H9 (cell line): ENCODE results near the gene OGFOD3. TPM values are rescaled to one million over a fixed set of nuclear protein-coding genes. Genes with fewer than 3 reads are reported as not detected.
A peak's percentile ranks its signal among the peaks of the same experiment; 100 is the strongest.

ENCODE experiments used
- DNase-seq: peaks from one replicate; pipeline ENCODE4 v3.0.0-alpha.2; 2017
- H2AFZ ChIP-seq: one replicate; pipeline ENCODE4 v1.6.1; 2013; ENCODE audit warnings: mild to moderate bottlenecking, low read length, control low read depth, moderate library complexity
- H2AK5ac ChIP-seq: 2 replicates; pipeline ENCODE4 v1.6.1; 2013; ENCODE audit warnings: low read length, control low read depth, mixed read lengths; ENCODE audit not compliant: insufficient read length
- H2BK120ac ChIP-seq: one replicate; pipeline ENCODE4 v1.6.1; 2013; ENCODE audit warnings: low read depth, mild to moderate bottlenecking, low read length, control low read depth, inconsistent platforms; ENCODE audit not compliant: poor library complexity, severe bottlenecking
- H2BK12ac ChIP-seq: 2 replicates; pipeline ENCODE4 v1.6.1; 2013; ENCODE audit warnings: low read length, control low read depth, mixed read lengths, low read depth; ENCODE audit not compliant: insufficient read length
- H2BK15ac ChIP-seq: 2 replicates; pipeline ENCODE4 v1.6.1; 2013; ENCODE audit warnings: low read depth, low read length, control low read depth
- H2BK20ac ChIP-seq: one replicate; pipeline ENCODE4 v1.6.1; 2013; ENCODE audit warnings: low read depth, mild to moderate bottlenecking, low read length, control low read depth, inconsistent platforms; ENCODE audit not compliant: poor library complexity, severe bottlenecking
- H2BK5ac ChIP-seq: 2 replicates; pipeline ENCODE4 v1.6.1; 2013; ENCODE audit warnings: low read length, control low read depth, mixed read lengths; ENCODE audit not compliant: insufficient read length
- H3K14ac ChIP-seq: 2 replicates; pipeline ENCODE4 v1.6.1; 2013; ENCODE audit warnings: low read length, control low read depth; ENCODE audit not compliant: insufficient read depth
- H3K18ac ChIP-seq: 2 replicates; pipeline ENCODE4 v1.6.1; 2013; ENCODE audit warnings: low read depth, mild to moderate bottlenecking, mixed read lengths, low read length, control low read depth; ENCODE audit not compliant: insufficient read length
- H3K23ac ChIP-seq: 2 replicates; pipeline ENCODE4 v1.6.1; 2013; ENCODE audit warnings: low read length, control low read depth, mixed read lengths, low read depth; ENCODE audit not compliant: insufficient read length
- H3K23me2 ChIP-seq: 2 replicates; pipeline ENCODE4 v1.6.1; 2013; ENCODE audit warnings: low read depth, mild to moderate bottlenecking, mixed read lengths, low read length, control low read depth; ENCODE audit not compliant: insufficient read length, poor library complexity, severe bottlenecking
- H3K27ac ChIP-seq: 2 replicates; pipeline ENCODE4 v1.5.1; 2013; ENCODE audit warnings: low read length, control low read depth, mixed read lengths, low read depth; ENCODE audit not compliant: insufficient read length
- H3K27me3 ChIP-seq: 2 replicates; pipeline ENCODE4 v1.6.1; 2013; ENCODE audit warnings: low read length, control low read depth, inconsistent platforms; ENCODE audit not compliant: insufficient read depth
- H3K4ac ChIP-seq: 2 replicates; pipeline ENCODE4 v1.6.1; 2013; ENCODE audit warnings: low read depth, mild to moderate bottlenecking, control low read depth, inconsistent platforms, low read length, moderate library complexity
- H3K4me1 ChIP-seq: 2 replicates; pipeline ENCODE4 v1.6.1; 2013; ENCODE audit warnings: low read length, control low read depth, inconsistent platforms; ENCODE audit not compliant: insufficient read depth
- H3K4me2 ChIP-seq: 2 replicates; pipeline ENCODE4 v1.6.1; 2013; ENCODE audit warnings: low read length, control low read depth, mixed read lengths; ENCODE audit not compliant: insufficient read length, insufficient read depth
- H3K56ac ChIP-seq: 2 replicates; pipeline ENCODE4 v1.6.1; 2013; ENCODE audit warnings: low read depth, mild to moderate bottlenecking, mixed read lengths, low read length, control low read depth; ENCODE audit not compliant: insufficient read length
- H3K79me1 ChIP-seq: 2 replicates; pipeline ENCODE4 v1.6.1; 2013; ENCODE audit warnings: low read depth, mild to moderate bottlenecking, moderate library complexity, low read length, control low read depth, inconsistent platforms; ENCODE audit not compliant: insufficient read depth, poor library complexity, severe bottlenecking
- H3K79me2 ChIP-seq: 2 replicates; pipeline ENCODE4 v1.6.1; 2013; ENCODE audit warnings: low read length, control low read depth, inconsistent platforms; ENCODE audit not compliant: insufficient read depth
- H3K9ac ChIP-seq: 2 replicates; pipeline ENCODE4 v1.6.1; 2013; ENCODE audit warnings: low read length, control low read depth, mixed read lengths; ENCODE audit not compliant: insufficient read length; ENCODE audit errors: extremely low read depth
- H3K9me3 ChIP-seq: one replicate; pipeline ENCODE4 v1.6.1; 2013; ENCODE audit warnings: low read depth, low read length, inconsistent platforms; ENCODE audit not compliant: control insufficient read depth
- H3T11ph ChIP-seq: one replicate; pipeline ENCODE4 v1.6.1; 2013; ENCODE audit warnings: mild to moderate bottlenecking, low read length, control low read depth, inconsistent platforms
- H4K20me1 ChIP-seq: one replicate; pipeline ENCODE4 v1.6.1; 2013; ENCODE audit not compliant: control insufficient read depth, insufficient read length, insufficient read depth
- H4K5ac ChIP-seq: 2 replicates; pipeline ENCODE4 v1.6.1; 2013; ENCODE audit warnings: low read depth, mild to moderate bottlenecking, mixed read lengths, low read length, control low read depth; ENCODE audit not compliant: insufficient read length
- H4K8ac ChIP-seq: replicated peaks from 2 replicates; pipeline ENCODE4 v1.6.1; 2013; ENCODE audit warnings: low read length, control low read depth, mixed read lengths, low read depth; ENCODE audit not compliant: insufficient read length
- H4K91ac ChIP-seq: 2 replicates; pipeline ENCODE4 v1.6.1; 2013; ENCODE audit warnings: low read depth, mild to moderate bottlenecking, moderate library complexity, mixed read lengths, low read length, control low read depth; ENCODE audit not compliant: insufficient read length
- H3K27ac Mint-ChIP-seq, 3 experiments: 2 replicates in 2 of 3; 3 replicates in 1 of 3; pipeline ENCODE4 v1.8.0; 2020 to 2021; ENCODE audit warnings: mixed read lengths in 3 of 3, mild to moderate bottlenecking in 1 of 3, moderate library complexity in 1 of 3
- H3K27me3 Mint-ChIP-seq: 2 replicates; pipeline ENCODE4 v1.8.0; 2021; ENCODE audit warnings: low read depth, mild to moderate bottlenecking, moderate library complexity, mixed read lengths
- H3K36me3 Mint-ChIP-seq, 3 experiments: 2 replicates in 2 of 3; 3 replicates in 1 of 3; pipeline ENCODE4 v1.8.0; 2020 to 2021; ENCODE audit warnings: low read depth in 3 of 3, mixed read lengths in 3 of 3; ENCODE audit not compliant: insufficient read depth in 1 of 3
- H3K4me1 Mint-ChIP-seq, 2 experiments: 2 replicates each; pipeline ENCODE4 v1.8.0; 2020; ENCODE audit warnings: mixed read lengths in 2 of 2
- H3K4me3 Mint-ChIP-seq, 2 experiments: 2 replicates in 1 of 2; 3 replicates in 1 of 2; pipeline ENCODE4 v1.8.0; 2020 to 2021; ENCODE audit warnings: mild to moderate bottlenecking in 2 of 2, mixed read lengths in 2 of 2, moderate library complexity in 1 of 2
- H3K9me3 Mint-ChIP-seq, 2 experiments: 2 replicates in 1 of 2; 3 replicates in 1 of 2; pipeline ENCODE4 v1.8.0; 2020; ENCODE audit warnings: mild to moderate bottlenecking in 2 of 2, mixed read lengths in 2 of 2, moderate library complexity in 1 of 2
- WGBS: extraction: QIAGEN DNeasy Blood & Tissue Kit; methylation state at CpG from one replicate; pipeline ENCODE4 v1.1.7; 2013; ENCODE audit warnings: missing lambda C conversion rate, low lambda C conversion rate, mixed read lengths; ENCODE audit not compliant: insufficient read length; ENCODE audit errors: extremely low coverage; 5-methylcytosine and 5-hydroxymethylcytosine counted together
- total RNA-seq: library from RNA; stranded (reverse); gene quantifications from 2 replicates; pipeline ENCODE4 v1.2.1, GENCODE V29; 2021
- TF ChIP-seq, protein P1 (sequence below): fragments of 200-600 bp; sonication (generic); conservative IDR thresholded peaks from 3 replicates; pipeline ENCODE4 v1.8.0; 2021; ENCODE audit warnings: antibody characterized with exemption, mild to moderate bottlenecking

Gene OGFOD3
- total RNA-seq, 1 experiment from 2014 or later: 27.8 TPM

GRCh38 chr17:82356845-82357355 is 61.5 kb downstream of the OGFOD3 start:
- H3K18ac ChIP-seq: no peak overlapping the region
- no peak overlapping the region for H3K56ac ChIP-seq
- peak overlapping the region in 1 of 2 experiments; percentile 48; a peak in 2 of 5 replicates for H3K4me3 Mint-ChIP-seq
- no peak overlapping the region for H2BK20ac ChIP-seq
- H3K79me1 ChIP-seq: no peaks in the 10 kb centered on the region
- no peak overlapping the region for H2BK12ac ChIP-seq
- H3K36me3 Mint-ChIP-seq: no peaks in the 10 kb centered on the region
- TF ChIP-seq, protein P1, sequence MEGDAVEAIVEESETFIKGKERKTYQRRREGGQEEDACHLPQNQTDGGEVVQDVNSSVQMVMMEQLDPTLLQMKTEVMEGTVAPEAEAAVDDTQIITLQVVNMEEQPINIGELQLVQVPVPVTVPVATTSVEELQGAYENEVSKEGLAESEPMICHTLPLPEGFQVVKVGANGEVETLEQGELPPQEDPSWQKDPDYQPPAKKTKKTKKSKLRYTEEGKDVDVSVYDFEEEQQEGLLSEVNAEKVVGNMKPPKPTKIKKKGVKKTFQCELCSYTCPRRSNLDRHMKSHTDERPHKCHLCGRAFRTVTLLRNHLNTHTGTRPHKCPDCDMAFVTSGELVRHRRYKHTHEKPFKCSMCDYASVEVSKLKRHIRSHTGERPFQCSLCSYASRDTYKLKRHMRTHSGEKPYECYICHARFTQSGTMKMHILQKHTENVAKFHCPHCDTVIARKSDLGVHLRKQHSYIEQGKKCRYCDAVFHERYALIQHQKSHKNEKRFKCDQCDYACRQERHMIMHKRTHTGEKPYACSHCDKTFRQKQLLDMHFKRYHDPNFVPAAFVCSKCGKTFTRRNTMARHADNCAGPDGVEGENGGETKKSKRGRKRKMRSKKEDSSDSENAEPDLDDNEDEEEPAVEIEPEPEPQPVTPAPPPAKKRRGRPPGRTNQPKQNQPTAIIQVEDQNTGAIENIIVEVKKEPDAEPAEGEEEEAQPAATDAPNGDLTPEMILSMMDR: peak; percentile 22; the same call in 2 of the 3 replicates
- no peak overlapping the region for H3T11ph ChIP-seq
- H3K4ac ChIP-seq: no peak overlapping the region
- no peak overlapping the region for H3K4me2 ChIP-seq
- H3K27ac ChIP-seq: no peak overlapping the region
- H4K5ac ChIP-seq: no peak overlapping the region
- H3K23ac ChIP-seq: no peak overlapping the region
- peaks cover 2 to 20% of the 10 kb centered on the region in 2 experiments for H3K4me1 Mint-ChIP-seq
- H3K27me3 ChIP-seq: no peaks in the 10 kb centered on the region
- WGBS: no CpG with 5 or more reads among the region's 20 CpGs
- no peaks in the 10 kb centered on the region for H3K23me2 ChIP-seq
- H2AFZ ChIP-seq: no peak overlapping the region
- no peaks in the 10 kb centered on the region for H3K9me3 Mint-ChIP-seq
- no peak overlapping the region for H3K14ac ChIP-seq
- H3K27ac Mint-ChIP-seq: peak overlapping the region in 1 of 3 experiments; percentile 40; a peak in 1 of 7 replicates
- no peak overlapping the region for H4K8ac ChIP-seq
- peak; percentile 81 for DNase-seq
- H2BK120ac ChIP-seq: no peak overlapping the region
- H3K9me3 ChIP-seq: no peaks in the 10 kb centered on the region
- no peak overlapping the region for H2AK5ac ChIP-seq
- no peak overlapping the region for H2BK5ac ChIP-seq
- peaks cover 2% of the 10 kb centered on the region; the same call in 1 of the 2 replicates for H3K4me1 ChIP-seq
- H3K9ac ChIP-seq: no peak overlapping the region
- H3K27me3 Mint-ChIP-seq: peaks cover 13% of the 10 kb centered on the region
- no peak overlapping the region for H4K91ac ChIP-seq
- H4K20me1 ChIP-seq: no peaks in the 10 kb centered on the region
- H2BK15ac ChIP-seq: no peak overlapping the region
- H3K79me2 ChIP-seq: no peaks in the 10 kb centered on the region
